Activated CD4-positive, CD25-positive, alpha-beta regulatory T cell (primary cell): ENCODE results near the gene FBXO41.

Source experiments
- DNase-seq, 4 experiments: peaks; one replicate each; lab custom pipeline; 2025; lab: John Stamatoyannopoulos, UW

FBXO41 gene, protein sequence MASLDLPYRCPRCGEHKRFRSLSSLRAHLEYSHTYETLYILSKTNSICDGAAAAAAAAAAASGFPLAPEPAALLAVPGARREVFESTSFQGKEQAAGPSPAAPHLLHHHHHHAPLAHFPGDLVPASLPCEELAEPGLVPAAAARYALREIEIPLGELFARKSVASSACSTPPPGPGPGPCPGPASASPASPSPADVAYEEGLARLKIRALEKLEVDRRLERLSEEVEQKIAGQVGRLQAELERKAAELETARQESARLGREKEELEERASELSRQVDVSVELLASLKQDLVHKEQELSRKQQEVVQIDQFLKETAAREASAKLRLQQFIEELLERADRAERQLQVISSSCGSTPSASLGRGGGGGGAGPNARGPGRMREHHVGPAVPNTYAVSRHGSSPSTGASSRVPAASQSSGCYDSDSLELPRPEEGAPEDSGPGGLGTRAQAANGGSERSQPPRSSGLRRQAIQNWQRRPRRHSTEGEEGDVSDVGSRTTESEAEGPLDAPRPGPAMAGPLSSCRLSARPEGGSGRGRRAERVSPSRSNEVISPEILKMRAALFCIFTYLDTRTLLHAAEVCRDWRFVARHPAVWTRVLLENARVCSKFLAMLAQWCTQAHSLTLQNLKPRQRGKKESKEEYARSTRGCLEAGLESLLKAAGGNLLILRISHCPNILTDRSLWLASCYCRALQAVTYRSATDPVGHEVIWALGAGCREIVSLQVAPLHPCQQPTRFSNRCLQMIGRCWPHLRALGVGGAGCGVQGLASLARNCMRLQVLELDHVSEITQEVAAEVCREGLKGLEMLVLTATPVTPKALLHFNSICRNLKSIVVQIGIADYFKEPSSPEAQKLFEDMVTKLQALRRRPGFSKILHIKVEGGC

DNA sequence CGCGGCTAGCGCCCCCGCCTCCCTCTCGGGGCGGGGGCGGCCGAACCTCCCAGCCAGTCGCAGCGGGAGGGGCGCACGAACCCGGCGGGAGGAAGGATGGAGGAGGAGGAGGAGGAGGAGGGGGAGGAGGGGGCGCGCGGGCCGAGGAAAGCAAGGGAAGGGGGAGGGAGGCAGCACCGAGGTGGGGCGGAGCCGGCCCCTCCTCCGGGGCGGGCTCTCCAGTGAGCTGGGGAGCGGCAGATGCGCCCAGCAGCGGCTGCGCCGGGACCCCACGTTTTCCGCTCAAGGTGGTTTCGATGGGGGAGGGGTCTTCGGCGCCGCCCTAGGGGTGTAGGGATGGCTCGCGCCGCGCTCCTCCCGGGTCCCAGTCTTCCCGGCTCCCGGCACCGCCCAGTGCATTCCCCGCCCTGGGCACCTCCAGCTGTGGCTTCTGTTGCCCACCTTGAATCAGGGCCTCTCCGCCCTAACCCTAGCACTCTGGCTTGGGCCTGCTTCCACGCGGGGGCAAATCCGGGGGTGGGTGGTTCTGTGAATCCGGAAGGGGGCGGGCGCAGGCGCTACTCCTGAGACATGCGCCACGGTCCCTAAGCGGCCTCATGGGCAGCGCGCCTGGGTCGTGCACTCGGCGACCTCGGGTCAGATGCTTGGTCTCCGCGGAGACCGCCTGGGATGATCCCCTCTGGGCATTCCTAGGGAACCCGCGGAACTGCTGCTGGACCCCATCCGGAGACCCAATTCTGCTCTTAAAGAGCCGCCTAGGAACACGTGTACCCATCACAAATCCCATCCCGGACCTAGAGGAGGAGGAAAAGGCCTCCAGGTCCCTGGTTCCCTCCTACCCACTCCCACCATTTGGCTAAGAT lies at the start of gene FBXO41:
FBXO41 (minus strand) TSS at position 183 of the 863 bp plus-strand sequence. CDS start 14,848 bp downstream, outside the sequence.
- peak; percentile 35 to 56 (median 43) for DNase-seq

- no peak for DNase-seq
Observed at GRCh38 chr2:73334045-73334444, 49.8 kb upstream of the FBXO41 start.

- no peak for DNase-seq
Observed at GRCh38 chr2:73333564-73333963, 49.3 kb upstream of the FBXO41 start.

GRCh38 chr2:73324126-73324725 lies 39.9 kb upstream of the FBXO41 start:
- DNase-seq: no peak

DNA sequence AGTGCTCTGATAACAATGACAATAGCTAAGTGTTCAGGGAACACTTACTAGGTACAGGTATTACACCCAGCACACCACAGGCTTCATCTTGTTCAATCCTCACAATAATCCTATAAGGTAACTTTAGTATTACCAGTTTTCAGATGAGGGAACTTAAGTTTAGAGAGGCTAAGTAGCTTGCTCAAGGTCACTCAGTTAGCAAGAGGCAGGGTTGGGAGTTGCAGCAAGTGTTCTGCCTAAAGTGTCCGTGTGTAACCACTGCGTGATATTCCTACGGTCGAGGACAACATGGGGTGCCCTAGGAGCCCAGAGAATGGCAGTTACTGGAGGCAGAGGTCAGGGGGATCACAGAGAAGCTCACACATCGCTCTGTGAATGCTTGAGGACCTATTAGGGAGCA lies 39.3 kb upstream of the FBXO41 start:
- DNase-seq: no peak

- no peak for DNase-seq
Observed at GRCh38 chr2:73314441-73314840, 30.2 kb upstream of the FBXO41 start.

DNA sequence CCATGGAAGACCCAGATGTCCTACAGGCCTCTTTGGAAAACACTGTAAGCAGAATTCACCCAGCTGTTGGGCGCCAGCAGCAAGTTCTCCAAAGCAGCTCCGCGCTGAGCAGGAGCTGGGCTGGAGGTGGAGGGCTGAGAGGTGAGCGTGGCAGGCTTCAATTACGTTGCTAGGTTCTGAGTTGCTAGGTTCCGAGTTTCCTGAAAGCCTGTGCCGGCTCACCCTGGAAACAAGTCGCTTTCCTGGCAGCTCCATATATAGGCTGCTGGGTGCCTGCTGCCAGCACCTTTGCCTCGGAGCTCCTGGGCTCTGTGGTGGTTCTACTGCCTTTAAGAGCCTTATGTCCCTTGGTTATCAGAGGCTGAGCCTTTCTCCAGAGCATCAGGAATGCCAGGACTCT lies 23.4 kb upstream of the FBXO41 start:
- DNase-seq: no peak

DNA sequence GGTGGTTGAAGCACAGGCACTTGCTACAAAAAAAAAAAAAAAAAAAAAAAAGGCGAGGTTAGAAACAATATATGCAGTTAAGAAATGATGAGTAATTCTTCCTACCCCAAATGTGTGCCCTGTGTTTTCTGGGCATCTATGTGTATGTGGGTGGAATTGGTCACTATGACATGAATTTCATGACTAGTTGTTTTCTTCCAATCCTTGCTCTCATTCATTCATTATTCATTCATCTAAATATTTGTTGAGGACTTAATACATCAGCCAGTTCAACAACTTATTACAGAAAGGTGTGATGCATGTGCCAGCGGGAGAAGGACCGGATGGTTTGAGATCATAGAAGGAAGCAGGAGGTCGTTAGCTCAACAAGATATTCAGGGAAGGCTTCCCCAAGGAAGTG lies 17.4 kb upstream of the FBXO41 start:
- DNase-seq: no peak

GRCh38 chr2:73300926-73301325 lies 16.6 kb upstream of the FBXO41 start:
- DNase-seq: no peak

- DNase-seq: no peak
Observed at GRCh38 chr2:73297586-73297985, 13.3 kb upstream of the FBXO41 start.

DNA sequence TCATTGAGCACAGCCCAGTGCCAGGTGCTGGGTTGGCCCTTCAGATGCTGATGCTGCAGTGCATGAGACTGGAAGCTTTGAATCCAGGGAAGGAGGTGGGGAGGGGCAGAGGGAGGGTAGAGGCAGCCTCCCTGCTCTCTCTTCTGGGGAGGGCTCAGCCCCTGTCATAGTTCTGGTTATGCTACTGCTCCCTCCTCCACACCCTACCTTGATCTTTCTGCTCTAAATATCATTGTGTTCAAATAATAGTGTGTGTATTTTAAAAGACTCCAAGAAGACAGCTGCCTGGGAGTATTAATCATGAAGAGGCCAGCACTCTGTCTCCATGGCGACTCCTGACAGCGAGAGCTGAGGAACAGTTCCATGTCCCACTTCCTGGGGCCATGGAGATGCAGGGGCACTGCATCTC lies 12.9 kb upstream of the FBXO41 start:
- no peak for DNase-seq

DNA sequence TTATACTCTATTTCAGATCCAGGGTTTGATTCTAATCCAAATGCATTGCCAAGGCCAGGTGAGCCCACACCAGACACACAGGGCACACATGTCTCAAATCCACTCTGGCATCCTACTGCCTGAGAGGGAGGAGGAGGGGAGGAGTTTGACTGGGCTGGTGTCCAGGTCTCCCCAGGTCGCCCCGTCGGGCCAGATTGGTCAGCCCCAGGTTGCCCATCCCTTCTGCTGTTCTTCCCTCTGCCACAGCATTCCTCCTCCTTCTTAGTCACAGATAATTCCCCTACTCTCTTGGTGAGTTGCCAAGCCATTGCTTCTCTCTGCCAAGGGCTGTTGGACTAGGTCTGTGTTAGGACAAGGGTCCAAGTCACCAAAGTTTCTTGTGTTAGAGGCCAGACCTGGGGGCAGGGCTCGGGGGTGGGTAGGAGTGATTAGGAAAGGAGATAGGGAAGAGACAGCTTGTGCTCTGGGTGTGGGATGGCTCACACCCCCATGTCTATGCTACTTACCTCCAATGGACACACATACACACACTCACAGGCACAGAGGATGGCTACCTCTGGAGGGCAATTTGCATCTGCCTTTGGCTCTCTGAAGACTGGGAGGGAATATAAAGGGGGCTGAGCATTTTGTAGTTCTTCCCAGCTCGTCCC lies 11.6 kb upstream of the FBXO41 start:
- no peak for DNase-seq

GRCh38 chr2:73294239-73294638 lies 10.0 kb upstream of the FBXO41 start:
- DNase-seq: no peak

- DNase-seq: peak; percentile 61 to 78 (median 74)
Observed at GRCh38 chr2:73293534-73294171, 9.4 kb upstream of the FBXO41 start, which contains the start of gene EGR4. Gene EGR4, minus strand, starts transcription at chr2:73293548. Its CDS starts 231 bp downstream, at chr2:73293317.

GRCh38 chr2:73292906-73293533 lies 8.7 kb upstream of the FBXO41 start:
- no peak for DNase-seq

DNA sequence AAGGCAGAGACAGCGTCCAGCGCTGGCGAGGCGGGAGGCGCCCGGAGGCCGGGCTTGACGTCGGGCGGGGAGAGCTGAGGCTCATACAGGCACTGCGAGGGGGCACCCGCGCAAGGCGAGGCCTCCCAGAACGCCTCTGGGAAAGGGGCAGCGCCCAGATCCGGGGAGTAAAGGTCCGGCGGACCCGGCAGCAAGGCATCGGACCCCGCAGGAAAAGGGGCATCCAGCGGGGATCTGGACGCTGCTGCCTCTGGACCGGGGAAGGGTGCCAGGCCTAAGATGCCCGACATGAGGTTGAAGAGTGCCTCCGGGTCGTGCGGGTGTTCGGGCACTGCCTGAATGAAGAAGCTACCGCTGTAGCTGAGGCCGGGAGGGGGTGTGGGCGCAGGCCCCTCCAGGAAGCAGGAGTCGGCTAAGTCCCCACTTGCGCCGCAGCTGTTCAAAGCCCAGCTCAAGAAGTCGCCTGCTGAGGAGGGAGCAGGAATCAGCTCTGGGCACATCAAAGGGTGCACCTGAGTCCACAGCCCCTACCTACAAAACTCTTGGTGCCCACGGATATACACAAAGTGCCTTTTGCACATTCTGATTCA lies 8.1 kb upstream of the FBXO41 start:
- no peak for DNase-seq

- DNase-seq: no peak
Observed at GRCh38 chr2:73291461-73292315, 7.4 kb upstream of the FBXO41 start.

DNA sequence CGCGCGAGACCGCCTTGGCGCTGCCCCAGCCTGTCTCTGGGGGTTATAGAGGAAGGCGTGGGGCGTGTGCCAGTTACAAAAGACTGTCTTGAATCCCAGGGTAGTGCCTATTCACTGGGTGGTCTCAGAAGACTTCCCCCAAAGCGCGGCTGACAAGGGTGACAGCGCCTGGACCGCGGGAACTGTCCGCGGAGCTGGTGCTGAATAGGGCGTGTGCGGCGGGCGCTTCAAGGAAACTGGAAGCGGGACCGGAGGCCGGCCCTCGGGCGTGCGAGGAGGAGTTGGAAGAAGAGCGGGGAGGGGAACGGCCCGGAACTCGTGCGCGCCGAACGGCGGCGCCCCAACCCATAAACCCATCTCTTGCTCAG lies 6.8 kb upstream of the FBXO41 start:
- peak in 2 of 4 experiments; percentile 15 to 34 for DNase-seq
